IMR-90 (cell line): ENCODE measurements around the gene IDH3G. TPM values are rescaled to one million over a fixed set of nuclear protein-coding genes. Genes with fewer than 3 reads are reported as not detected.

ENCODE experiments used
- ATAC-seq: fragments of 200-7000 bp; cut with Tn5 transposase; 2 replicates; pipeline ENCODE4 v1.9.1; 2020; ENCODE audit warnings: low read depth, mild to moderate bottlenecking, moderate library complexity
- BruUV-seq: library from RNA; stranded (reverse); fragments of 400-500 nt; replicated peaks from 2 replicates; lab custom pipeline; 2021; lab: Mats Ljungman, UMichigan
- CTCF ChIA-PET: fragments of 300-600 bp; formaldehyde crosslinking; extraction: SDS; loops from one replicate; lab custom pipeline; 2021; ENCODE audit warnings: antibody characterized with exemption; lab: Yijun Ruan, JAX
- POLR2A ChIA-PET: fragments of 300-600 bp; sonication (Branson Sonifier 250); formaldehyde crosslinking; loops from one replicate; lab custom pipeline; 2022; ENCODE audit warnings: antibody characterized with exemption; ENCODE audit not compliant: unreplicated experiment; lab: Charles Lee
- DNase-seq: peaks from one replicate; pipeline ENCODE4 v3.0.0; 2013
- H2AFZ ChIP-seq: replicated peaks from 2 replicates; pipeline ENCODE3; 2013; ENCODE audit warnings: low read length, mild to moderate bottlenecking; ENCODE audit not compliant: poor library complexity
- H2AK5ac ChIP-seq: 2 replicates; pipeline ENCODE4 v1.6.1; 2013; ENCODE audit warnings: low read depth, low read length, inconsistent platforms
- H2AK9ac ChIP-seq: replicated peaks from 2 replicates; pipeline ENCODE3; 2013; ENCODE audit warnings: mild to moderate bottlenecking, low read depth, low read length, moderate library complexity; ENCODE audit not compliant: poor library complexity
- H2BK120ac ChIP-seq: 2 replicates; pipeline ENCODE4 v1.6.1; 2013; ENCODE audit warnings: low read depth, low read length, inconsistent platforms
- H2BK15ac ChIP-seq: 3 replicates; pipeline ENCODE4 v1.6.1; 2013; ENCODE audit warnings: low read depth, low read length, inconsistent platforms
- H2BK20ac ChIP-seq: 2 replicates; pipeline ENCODE4 v1.6.1; 2013; ENCODE audit warnings: low read depth, mild to moderate bottlenecking, inconsistent platforms, low read length, moderate library complexity
- H2BK5ac ChIP-seq: 2 replicates; pipeline ENCODE4 v1.6.1; 2013; ENCODE audit warnings: mild to moderate bottlenecking, low read depth, low read length, inconsistent platforms; ENCODE audit not compliant: poor library complexity, severe bottlenecking
- H3K14ac ChIP-seq: replicated peaks from 2 replicates; pipeline ENCODE4 v1.6.1; 2013; ENCODE audit warnings: low read depth, low read length, inconsistent platforms
- H3K18ac ChIP-seq: 2 replicates; pipeline ENCODE4 v1.6.1; 2013; ENCODE audit warnings: low read depth, low read length, control low read depth
- H3K23ac ChIP-seq: 2 replicates; pipeline ENCODE4 v1.6.1; 2013; ENCODE audit warnings: low read depth, low read length, inconsistent platforms
- H3K27ac ChIP-seq: 2 replicates; pipeline ENCODE4 v1.5.1; 2013; ENCODE audit warnings: mild to moderate bottlenecking, control low read depth, low read length; ENCODE audit not compliant: insufficient read depth
- H3K27me3 ChIP-seq: 2 replicates; pipeline ENCODE4 v1.6.1; 2013; ENCODE audit warnings: low read length; ENCODE audit not compliant: control insufficient read depth, insufficient read depth
- H3K36me3 ChIP-seq: 2 replicates; pipeline ENCODE4 v1.6.1; 2013; ENCODE audit warnings: low read length, mixed read lengths; ENCODE audit not compliant: control insufficient read depth, insufficient read depth
- H3K4ac ChIP-seq: 2 replicates; pipeline ENCODE4 v1.6.1; 2013; ENCODE audit warnings: low read depth, low read length, inconsistent platforms
- H3K4me1 ChIP-seq: 2 replicates; pipeline ENCODE4 v1.6.1; 2013; ENCODE audit warnings: low read length, mixed read lengths; ENCODE audit not compliant: control insufficient read depth, insufficient read depth
- H3K4me2 ChIP-seq: 2 replicates; pipeline ENCODE4 v1.6.1; 2013; ENCODE audit warnings: low read depth, mild to moderate bottlenecking, control low read depth, low read length, moderate library complexity
- H3K4me3 ChIP-seq: 2 replicates; pipeline ENCODE4 v1.5.1; 2013; ENCODE audit warnings: low read depth, mild to moderate bottlenecking, control low read depth, low read length, moderate library complexity; ENCODE audit not compliant: insufficient read depth
- H3K56ac ChIP-seq: 2 replicates; pipeline ENCODE4 v1.6.1; 2013; ENCODE audit warnings: low read length, inconsistent platforms; ENCODE audit not compliant: insufficient read depth; ENCODE audit errors: extremely low read depth
- H3K79me1 ChIP-seq, 2 experiments: 2 replicates each; pipeline ENCODE4 v1.6.1; 2013; ENCODE audit warnings: low read length in 2 of 2, inconsistent platforms in 1 of 2, low read depth in 1 of 2
- H3K9ac ChIP-seq: 2 replicates; pipeline ENCODE4 v1.6.1; 2013; ENCODE audit warnings: low read depth, low read length, control low read depth
- H3K9me1 ChIP-seq: 2 replicates; pipeline ENCODE4 v1.6.1; 2013; ENCODE audit warnings: low read length, inconsistent platforms; ENCODE audit not compliant: insufficient read depth
- H3K9me3 ChIP-seq: 2 replicates; pipeline ENCODE4 v1.6.1; 2013; ENCODE audit warnings: low read length; ENCODE audit not compliant: control insufficient read depth, insufficient read depth
- H4K20me1 ChIP-seq: 2 replicates; pipeline ENCODE4 v1.6.1; 2013; ENCODE audit warnings: low read length, inconsistent platforms; ENCODE audit not compliant: insufficient read depth
- H4K5ac ChIP-seq: 2 replicates; pipeline ENCODE4 v1.6.1; 2013; ENCODE audit warnings: mild to moderate bottlenecking, low read depth, low read length, control low read depth
- H4K8ac ChIP-seq, 2 experiments: 2 replicates each; pipeline ENCODE4 v1.6.1; 2013; ENCODE audit warnings: low read depth in 2 of 2, low read length in 2 of 2, control low read depth in 1 of 2, inconsistent platforms in 1 of 2
- H4K91ac ChIP-seq: 2 replicates; pipeline ENCODE4 v1.6.1; 2013; ENCODE audit warnings: low read depth, low read length, inconsistent platforms; ENCODE audit not compliant: insufficient read depth
- BHLHE40 ChIP-seq: fragments of 150-350 bp; IDR thresholded peaks from 2 replicates; pipeline ENCODE4 v1.6.1; 2016; ENCODE audit warnings: mild to moderate bottlenecking, low read depth, low read length
- CEBPB ChIP-seq: IDR thresholded peaks from 2 replicates; pipeline ENCODE4 v1.6.1; 2012; ENCODE audit warnings: low read depth, low read length, improper control_type of control experiment
- CHD1 ChIP-seq: IDR thresholded peaks from 2 replicates; pipeline ENCODE4 v1.6.1; 2012; ENCODE audit warnings: low read depth, low read length, improper control_type of control experiment
- FOS ChIP-seq: fragments of 150-350 bp; IDR thresholded peaks from 2 replicates; pipeline ENCODE4 v1.6.1; 2016; ENCODE audit warnings: low read depth, low read length
- MAFK ChIP-seq: IDR thresholded peaks from 2 replicates; pipeline ENCODE4 v1.6.1; 2012; ENCODE audit warnings: low read depth, low read length, improper control_type of control experiment
- MAZ ChIP-seq: IDR thresholded peaks from 2 replicates; pipeline ENCODE4 v1.6.1; 2012; ENCODE audit warnings: low read depth, mild to moderate bottlenecking, low read length, improper control_type of control experiment, moderate library complexity, borderline replicate concordance
- MXI1 ChIP-seq: IDR thresholded peaks from 2 replicates; pipeline ENCODE4 v1.6.1; 2012; ENCODE audit warnings: low read depth, mild to moderate bottlenecking, low read length, moderate library complexity, borderline replicate concordance
- NFE2L2 ChIP-seq: fragments of 150-350 bp; IDR thresholded peaks from 2 replicates; pipeline ENCODE4 v1.6.1; 2016; ENCODE audit warnings: low read depth, mild to moderate bottlenecking, low read length
- POLR2A ChIP-seq: IDR thresholded peaks from 2 replicates; pipeline ENCODE4 v1.6.1; 2012; ENCODE audit warnings: mild to moderate bottlenecking, low read depth, low read length
- RAD21 ChIP-seq: IDR thresholded peaks from 2 replicates; pipeline ENCODE4 v1.6.1; 2012; ENCODE audit warnings: low read length, improper control_type of control experiment
- RCOR1 ChIP-seq: IDR thresholded peaks from 2 replicates; pipeline ENCODE4 v1.6.1; 2012; ENCODE audit warnings: mild to moderate bottlenecking, low read length, improper control_type of control experiment; ENCODE audit not compliant: insufficient replicate concordance
- RFX5 ChIP-seq: IDR thresholded peaks from 2 replicates; pipeline ENCODE4 v1.8.0; 2012; ENCODE audit warnings: low read depth, mild to moderate bottlenecking, low read length, moderate library complexity
- WGBS, 2 experiments: methylation state at CpG; one replicate each; pipeline versions ENCODE4 v1.1.5 to v1.1.7; 2013; ENCODE audit warnings: missing lambda C conversion rate in 2 of 2; ENCODE audit not compliant: insufficient read length in 1 of 2; ENCODE audit errors: extremely low coverage in 2 of 2; 5-methylcytosine and 5-hydroxymethylcytosine counted together
- dilution Hi-C: fragments of 300-500 bp; cut with HindIII; formaldehyde crosslinking; loops from one replicate; pipeline ENCODE4 v1.14.3; 2018; ENCODE audit warnings: low sequenced_read_pairs; ENCODE audit not compliant: unreplicated experiment
- in situ Hi-C: fragments of 300-500 bp; cut with MboI; formaldehyde crosslinking; loops from 3 replicates; pipeline ENCODE4 v1.14.3; 2019; ENCODE audit warnings: low sequenced_read_pairs, inconsistent platforms, mixed read lengths
- intact Hi-C: fragments of 100-400 bp; cut with micrococcal nuclease; formaldehyde crosslinking; loops from 2 replicates; pipeline ENCODE4 v1.10.0; 2022
- polyA plus RNA-seq, 3 experiments: library from polyadenylated mRNA; depleted of rRNA; stranded (reverse); fragments of >200 nt; gene quantifications; 2 replicates each; pipeline ENCODE4 v1.2.3, GENCODE V29; 2012; ENCODE audit warnings: low replicate concordance in 1 of 3
- total RNA-seq: library from RNA; depleted of rRNA; stranded (reverse); fragments of >200 nt; gene quantifications from 2 replicates; pipeline ENCODE4 v1.2.3, GENCODE V29; 2012
- TF ChIP-seq, protein P1 (sequence below): conservative IDR thresholded peaks from 2 replicates; pipeline ENCODE4 v1.5.1; 2012; ENCODE audit warnings: mild to moderate bottlenecking, low read depth, low read length, improper control_type of control experiment
- TF ChIP-seq, protein P2 (sequence below): fragments of 150-350 bp; IDR thresholded peaks from 2 replicates; pipeline ENCODE4 v1.6.1; 2016; ENCODE audit warnings: low read depth, mild to moderate bottlenecking, low read length, moderate library complexity, borderline replicate concordance
- TF ChIP-seq, protein P3 (sequence below): fragments of 150-350 bp; IDR thresholded peaks from 2 replicates; pipeline ENCODE4 v1.6.1; 2017; ENCODE audit warnings: mild to moderate bottlenecking, antibody characterized with exemption, low read length, low read depth

Gene IDH3G
- total and polyA plus RNA-seq, 2 of the 4 experiments (the other 2 are of a cell fraction) = 79.4 to 85.7 TPM

DNA sequence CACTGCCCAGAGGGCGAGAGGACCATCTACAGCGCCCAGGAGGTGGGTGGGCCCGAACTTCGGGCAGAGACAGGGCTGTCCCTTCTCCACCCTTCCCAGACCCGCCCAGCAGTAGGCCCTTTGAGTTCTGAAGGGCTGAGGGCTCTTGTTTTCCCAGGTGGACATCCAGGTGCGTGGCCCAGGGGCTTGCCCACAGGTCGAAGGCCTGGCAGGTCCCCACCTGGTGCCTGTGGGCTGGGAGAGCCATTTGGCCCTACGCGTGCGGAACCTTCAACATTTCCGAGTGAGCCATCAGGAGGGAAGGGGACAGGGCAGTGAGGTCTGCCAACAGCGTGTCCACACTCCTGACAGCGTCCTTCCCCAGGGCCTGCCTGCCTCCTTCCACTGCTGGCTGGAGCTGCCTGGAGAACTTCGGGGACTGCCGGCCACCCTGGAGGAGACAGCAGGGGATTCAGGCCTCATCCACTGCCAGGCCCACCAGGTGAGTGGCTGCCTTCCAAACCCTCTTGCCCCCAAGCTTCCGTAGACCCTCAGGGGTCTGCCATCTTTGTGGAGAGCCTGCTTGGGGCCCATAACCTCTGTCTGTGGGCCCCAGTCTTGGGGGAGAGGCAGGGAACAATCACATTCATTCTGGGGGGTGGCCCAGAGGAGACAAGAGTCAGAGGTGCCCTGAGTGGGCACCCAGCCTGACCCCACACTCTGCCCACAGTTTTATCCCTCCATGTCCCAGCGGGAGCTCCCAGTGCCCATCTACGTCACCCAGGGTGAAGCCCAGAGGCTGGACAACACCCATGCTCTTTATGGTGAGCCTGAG lies 23.4 kb downstream of the IDH3G start:
- no TSS peak for BruUV-seq
- ChIA-PET POLR2A (no interaction called here), CTCF (no interaction called here)
- H3K56ac ChIP-seq = no peak overlapping the region
- DNase-seq (no peak), ATAC-seq (no peak)
- no peaks in the 10 kb centered on the region; the same call in 1 of the 2 replicates for H3K9me3 ChIP-seq
- no peak overlapping the region for H2BK120ac ChIP-seq
- H4K5ac ChIP-seq = no peak overlapping the region
- H3K4me2 ChIP-seq = no peak overlapping the region
- intact Hi-C loops = no loop called here
- in situ Hi-C loops = no loop called here
- no peaks in the 10 kb centered on the region for H3K9me1 ChIP-seq
- H3K4ac ChIP-seq = no peak overlapping the region
- H3K36me3 ChIP-seq = peaks cover 2% of the 10 kb centered on the region; the same call in 1 of the 2 replicates
- peaks cover 0 to 3% of the 10 kb centered on the region in 2 experiments; a peak in 1 of 4 replicates for H3K79me1 ChIP-seq
- no peak overlapping the region for H3K4me3 ChIP-seq
- H2AFZ ChIP-seq = no peak overlapping the region
- no peak overlapping the region for H3K9ac ChIP-seq
- no peak overlapping the region for H4K91ac ChIP-seq
- H2BK15ac ChIP-seq = no peak overlapping the region
- H3K14ac ChIP-seq = no peak overlapping the region
- H3K4me1 ChIP-seq = peaks cover 5% of the 10 kb centered on the region
- no peaks in the 10 kb centered on the region for H4K20me1 ChIP-seq
- H3K23ac ChIP-seq = no peak overlapping the region
- dilution Hi-C loops = no loop called here
- no peak overlapping the region for H2BK20ac ChIP-seq
- 81% methylated on average over 9 of the region's 18 CpGs; no CpG with 5 or more reads in 1 of the 2 experiments for WGBS, 2 experiments
- H2AK9ac ChIP-seq = no peak overlapping the region
- no peak overlapping the region for H3K18ac ChIP-seq
- no peak overlapping the region for H2BK5ac ChIP-seq
- no peak overlapping the region for H2AK5ac ChIP-seq
- no peak overlapping the region for H3K27ac ChIP-seq
- no peak overlapping the region for H4K8ac ChIP-seq
- no peaks in the 10 kb centered on the region for H3K27me3 ChIP-seq
- no peak for TF ChIP-seq NFE2L2
- no peak for TF ChIP-seq RFX5
- no peak for TF ChIP-seq RCOR1
- TF ChIP-seq BHLHE40 = no peak
- no peak for TF ChIP-seq CHD1
- no peak for TF ChIP-seq MAZ
- no peak for TF ChIP-seq FOS
- TF ChIP-seq CEBPB = no peak
- TF ChIP-seq, protein P1, sequence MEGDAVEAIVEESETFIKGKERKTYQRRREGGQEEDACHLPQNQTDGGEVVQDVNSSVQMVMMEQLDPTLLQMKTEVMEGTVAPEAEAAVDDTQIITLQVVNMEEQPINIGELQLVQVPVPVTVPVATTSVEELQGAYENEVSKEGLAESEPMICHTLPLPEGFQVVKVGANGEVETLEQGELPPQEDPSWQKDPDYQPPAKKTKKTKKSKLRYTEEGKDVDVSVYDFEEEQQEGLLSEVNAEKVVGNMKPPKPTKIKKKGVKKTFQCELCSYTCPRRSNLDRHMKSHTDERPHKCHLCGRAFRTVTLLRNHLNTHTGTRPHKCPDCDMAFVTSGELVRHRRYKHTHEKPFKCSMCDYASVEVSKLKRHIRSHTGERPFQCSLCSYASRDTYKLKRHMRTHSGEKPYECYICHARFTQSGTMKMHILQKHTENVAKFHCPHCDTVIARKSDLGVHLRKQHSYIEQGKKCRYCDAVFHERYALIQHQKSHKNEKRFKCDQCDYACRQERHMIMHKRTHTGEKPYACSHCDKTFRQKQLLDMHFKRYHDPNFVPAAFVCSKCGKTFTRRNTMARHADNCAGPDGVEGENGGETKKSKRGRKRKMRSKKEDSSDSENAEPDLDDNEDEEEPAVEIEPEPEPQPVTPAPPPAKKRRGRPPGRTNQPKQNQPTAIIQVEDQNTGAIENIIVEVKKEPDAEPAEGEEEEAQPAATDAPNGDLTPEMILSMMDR = no peak
- TF ChIP-seq, protein P2, sequence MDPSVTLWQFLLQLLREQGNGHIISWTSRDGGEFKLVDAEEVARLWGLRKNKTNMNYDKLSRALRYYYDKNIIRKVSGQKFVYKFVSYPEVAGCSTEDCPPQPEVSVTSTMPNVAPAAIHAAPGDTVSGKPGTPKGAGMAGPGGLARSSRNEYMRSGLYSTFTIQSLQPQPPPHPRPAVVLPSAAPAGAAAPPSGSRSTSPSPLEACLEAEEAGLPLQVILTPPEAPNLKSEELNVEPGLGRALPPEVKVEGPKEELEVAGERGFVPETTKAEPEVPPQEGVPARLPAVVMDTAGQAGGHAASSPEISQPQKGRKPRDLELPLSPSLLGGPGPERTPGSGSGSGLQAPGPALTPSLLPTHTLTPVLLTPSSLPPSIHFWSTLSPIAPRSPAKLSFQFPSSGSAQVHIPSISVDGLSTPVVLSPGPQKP = no peak
- no peak for TF ChIP-seq POLR2A
- TF ChIP-seq, protein P3, sequence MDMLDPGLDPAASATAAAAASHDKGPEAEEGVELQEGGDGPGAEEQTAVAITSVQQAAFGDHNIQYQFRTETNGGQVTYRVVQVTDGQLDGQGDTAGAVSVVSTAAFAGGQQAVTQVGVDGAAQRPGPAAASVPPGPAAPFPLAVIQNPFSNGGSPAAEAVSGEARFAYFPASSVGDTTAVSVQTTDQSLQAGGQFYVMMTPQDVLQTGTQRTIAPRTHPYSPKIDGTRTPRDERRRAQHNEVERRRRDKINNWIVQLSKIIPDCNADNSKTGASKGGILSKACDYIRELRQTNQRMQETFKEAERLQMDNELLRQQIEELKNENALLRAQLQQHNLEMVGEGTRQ = no peak
- no peak for TF ChIP-seq RAD21
- no peak for TF ChIP-seq MXI1
- TF ChIP-seq MAFK = no peak
